ENCODE data around the gene PRTG.

PRTG gene

DNA sequence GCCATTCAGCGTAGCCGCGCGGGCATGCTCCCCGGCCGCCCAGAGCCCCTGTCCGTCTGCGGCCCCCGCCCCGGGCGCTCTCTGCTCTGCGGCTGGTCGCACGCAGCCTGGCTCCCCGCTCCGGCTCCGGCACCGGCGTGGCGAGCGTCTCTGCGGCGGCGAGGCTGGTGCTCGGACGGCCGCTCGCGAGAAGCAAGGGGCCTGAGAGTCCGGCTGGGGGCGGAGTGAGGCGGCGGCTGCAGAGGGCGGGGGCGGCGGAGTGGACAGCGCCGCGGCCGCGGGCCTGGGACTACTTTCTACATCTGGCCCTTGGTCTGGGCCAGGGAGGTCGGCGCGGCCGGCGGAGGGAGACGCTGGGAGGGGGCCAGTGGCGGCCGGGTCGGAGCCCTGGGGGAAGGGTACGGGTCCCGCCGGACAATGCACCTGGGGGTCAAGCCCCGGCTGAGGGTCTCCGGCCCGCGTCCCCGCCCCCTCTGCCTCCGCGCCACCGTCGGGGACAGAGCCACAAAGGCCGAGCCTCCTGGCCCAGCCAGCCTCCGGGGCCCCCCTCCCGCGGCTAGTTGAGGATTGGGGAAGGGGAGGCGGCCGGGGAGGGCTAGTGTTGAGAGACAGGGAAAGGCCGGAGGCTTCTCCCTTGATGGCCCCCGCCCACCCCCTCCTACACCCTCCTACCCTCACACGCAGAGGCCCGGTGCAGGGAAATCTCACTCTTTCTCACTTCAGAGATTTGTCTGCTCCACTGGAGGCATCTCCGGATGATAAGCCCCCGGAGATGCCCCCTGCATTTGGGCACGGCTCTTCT, at the start of gene PRTG:
Gene PRTG, minus strand, starts transcription at position 226 of the 802 bp plus-strand sequence. Its CDS starts 221 bp downstream, at position 5.
- Histone ChIP-seq H3K9me3 (ENCODE audit: control insufficient read depth, insufficient read depth, low read length) (no peaks in the 10 kb centered on the region), H3K36me3 (ENCODE audit: control insufficient read depth, low read length) (no peaks in the 10 kb centered on the region), H3K79me2 (ENCODE audit: control insufficient read depth, low read length) (no peaks in the 10 kb centered on the region), H3K9me2 (replicated peaks; ENCODE audit: control insufficient read depth, low read length) (no peaks in the 10 kb centered on the region), H3K4me2 (ENCODE audit: low read length) (peak within 1 kb of the TSS; percentile 27; the same call in 1 of the 2 replicates), H3K27ac (ENCODE audit: low read depth, low read length) (no peak within 1 kb of the TSS), H4K20me1 (ENCODE audit: control insufficient read depth, insufficient read depth, low read depth, low read length) (no peaks in the 10 kb centered on the region), H3K27me3 (ENCODE audit: control insufficient read depth, low read length) (peaks cover 29% of the 10 kb centered on the region), H3K4me3 (ENCODE audit: low read length) (no peak within 1 kb of the TSS), H3K4me1 (ENCODE audit: control insufficient read depth, low read length) (no peaks in the 10 kb centered on the region), H3F3A (ENCODE audit: control insufficient read depth, insufficient read depth) (no peaks in the 10 kb centered on the region)
- TF ChIP-seq EZH2phosphoT487 (IDR thresholded peaks at IDR 0.05; ENCODE audit: borderline replicate concordance, low read length): no peak
- TF ChIP-seq, protein P1, sequence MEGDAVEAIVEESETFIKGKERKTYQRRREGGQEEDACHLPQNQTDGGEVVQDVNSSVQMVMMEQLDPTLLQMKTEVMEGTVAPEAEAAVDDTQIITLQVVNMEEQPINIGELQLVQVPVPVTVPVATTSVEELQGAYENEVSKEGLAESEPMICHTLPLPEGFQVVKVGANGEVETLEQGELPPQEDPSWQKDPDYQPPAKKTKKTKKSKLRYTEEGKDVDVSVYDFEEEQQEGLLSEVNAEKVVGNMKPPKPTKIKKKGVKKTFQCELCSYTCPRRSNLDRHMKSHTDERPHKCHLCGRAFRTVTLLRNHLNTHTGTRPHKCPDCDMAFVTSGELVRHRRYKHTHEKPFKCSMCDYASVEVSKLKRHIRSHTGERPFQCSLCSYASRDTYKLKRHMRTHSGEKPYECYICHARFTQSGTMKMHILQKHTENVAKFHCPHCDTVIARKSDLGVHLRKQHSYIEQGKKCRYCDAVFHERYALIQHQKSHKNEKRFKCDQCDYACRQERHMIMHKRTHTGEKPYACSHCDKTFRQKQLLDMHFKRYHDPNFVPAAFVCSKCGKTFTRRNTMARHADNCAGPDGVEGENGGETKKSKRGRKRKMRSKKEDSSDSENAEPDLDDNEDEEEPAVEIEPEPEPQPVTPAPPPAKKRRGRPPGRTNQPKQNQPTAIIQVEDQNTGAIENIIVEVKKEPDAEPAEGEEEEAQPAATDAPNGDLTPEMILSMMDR (IDR thresholded peaks at IDR 0.05; ENCODE audit: low read depth, low read length, poor library complexity, severe bottlenecking): no peak

- Histone ChIP-seq H3K36me3 (ENCODE audit: control insufficient read depth, low read length) (no peaks in the 10 kb centered on the region), H3K4me1 (ENCODE audit: control insufficient read depth, low read length) (no peaks in the 10 kb centered on the region), H3K4me2 (ENCODE audit: low read length) (no peak overlapping the region), H3K4me3 (ENCODE audit: low read length) (no peak overlapping the region), H3K27ac (ENCODE audit: low read depth, low read length) (no peak overlapping the region), H4K20me1 (ENCODE audit: control insufficient read depth, insufficient read depth, low read depth, low read length) (no peaks in the 10 kb centered on the region), H3K9me3 (ENCODE audit: control insufficient read depth, insufficient read depth, low read length) (no peaks in the 10 kb centered on the region), H3K79me2 (ENCODE audit: control insufficient read depth, low read length) (no peaks in the 10 kb centered on the region), H3F3A (ENCODE audit: control insufficient read depth, insufficient read depth) (no peaks in the 10 kb centered on the region), H3K27me3 (ENCODE audit: control insufficient read depth, low read length) (no peaks in the 10 kb centered on the region), H3K9me2 (replicated peaks; ENCODE audit: control insufficient read depth, low read length) (no peaks in the 10 kb centered on the region)
- TF ChIP-seq EZH2phosphoT487 (IDR thresholded peaks at IDR 0.05; ENCODE audit: borderline replicate concordance, low read length): no peak
- TF ChIP-seq, protein P1 (IDR thresholded peaks at IDR 0.05; ENCODE audit: low read depth, low read length, poor library complexity, severe bottlenecking): no peak
These were observed 48.8 kb upstream of the PRTG start for GRCh38 chr15:55791551-55792400.

GRCh38 chr15:55789066-55789660, 46.2 kb upstream of the PRTG start:
- TF ChIP-seq EZH2phosphoT487 (IDR thresholded peaks at IDR 0.05; ENCODE audit: borderline replicate concordance, low read length): no peak
- TF ChIP-seq, protein P1 (IDR thresholded peaks at IDR 0.05; ENCODE audit: low read depth, low read length, poor library complexity, severe bottlenecking): peak; percentile 95
- Histone ChIP-seq H3K4me2 (ENCODE audit: low read length) (no peak overlapping the region), H3K9me3 (ENCODE audit: control insufficient read depth, insufficient read depth, low read length) (no peaks in the 10 kb centered on the region), H3K27me3 (ENCODE audit: control insufficient read depth, low read length) (no peaks in the 10 kb centered on the region), H3K36me3 (ENCODE audit: control insufficient read depth, low read length) (no peaks in the 10 kb centered on the region), H3K27ac (ENCODE audit: low read depth, low read length) (no peak overlapping the region), H4K20me1 (ENCODE audit: control insufficient read depth, insufficient read depth, low read depth, low read length) (no peaks in the 10 kb centered on the region), H3K9me2 (replicated peaks; ENCODE audit: control insufficient read depth, low read length) (no peaks in the 10 kb centered on the region), H3K79me2 (ENCODE audit: control insufficient read depth, low read length) (no peaks in the 10 kb centered on the region), H3K4me1 (ENCODE audit: control insufficient read depth, low read length) (no peaks in the 10 kb centered on the region), H3F3A (ENCODE audit: control insufficient read depth, insufficient read depth) (no peaks in the 10 kb centered on the region), H3K4me3 (ENCODE audit: low read length) (no peak overlapping the region)

Measured in DOHH2 (cell line).